HFF-Myc (cell line): Measurements from ENCODE around the gene LSS.
"Not testable (repeated sequence)": the region's sequence is repeated elsewhere in the genome, so short reads cannot be mapped to it uniquely, and the experiment has no call there.

Experiments used
- DNase-seq: peaks from one replicate; pipeline ENCODE4 v3.0.0-alpha.2; 2011; ENCODE audit warnings: low read depth; ENCODE audit errors: extremely low read depth
- H3K4me3 ChIP-seq: replicated peaks from 2 replicates; pipeline ENCODE4 v1.5.1; 2011; ENCODE audit warnings: low read depth, mild to moderate bottlenecking, control low read depth, low read length
- TF ChIP-seq, protein P1 (sequence below): IDR thresholded peaks from 2 replicates; pipeline ENCODE4 v1.5.1; 2012; ENCODE audit warnings: mild to moderate bottlenecking, low read depth, low read length, control low read depth; ENCODE audit errors: missing control alignments

LSS gene

DNA sequence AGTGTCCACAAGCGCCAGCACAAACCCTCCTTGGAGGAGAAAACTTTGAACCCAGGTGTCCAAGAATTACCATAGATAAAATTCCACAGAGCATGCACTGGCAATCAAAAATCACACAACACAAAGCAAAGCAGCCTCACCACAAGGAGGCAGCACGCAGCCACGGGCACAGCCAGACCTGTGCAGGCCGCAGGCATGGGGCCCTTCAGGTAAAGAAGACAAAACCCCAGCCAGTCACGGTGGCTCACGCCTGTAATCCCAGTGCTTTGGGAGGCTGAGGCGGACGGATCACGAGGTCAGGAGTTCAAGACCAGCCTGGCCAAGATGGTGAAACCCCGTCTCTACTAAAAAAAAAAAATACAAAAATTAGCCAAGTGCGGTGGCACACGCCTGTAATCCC, 81.1 kb downstream of the LSS start:
- H3K4me3 ChIP-seq, DNase-seq: not testable (repeated sequence)
- TF ChIP-seq, protein P1, sequence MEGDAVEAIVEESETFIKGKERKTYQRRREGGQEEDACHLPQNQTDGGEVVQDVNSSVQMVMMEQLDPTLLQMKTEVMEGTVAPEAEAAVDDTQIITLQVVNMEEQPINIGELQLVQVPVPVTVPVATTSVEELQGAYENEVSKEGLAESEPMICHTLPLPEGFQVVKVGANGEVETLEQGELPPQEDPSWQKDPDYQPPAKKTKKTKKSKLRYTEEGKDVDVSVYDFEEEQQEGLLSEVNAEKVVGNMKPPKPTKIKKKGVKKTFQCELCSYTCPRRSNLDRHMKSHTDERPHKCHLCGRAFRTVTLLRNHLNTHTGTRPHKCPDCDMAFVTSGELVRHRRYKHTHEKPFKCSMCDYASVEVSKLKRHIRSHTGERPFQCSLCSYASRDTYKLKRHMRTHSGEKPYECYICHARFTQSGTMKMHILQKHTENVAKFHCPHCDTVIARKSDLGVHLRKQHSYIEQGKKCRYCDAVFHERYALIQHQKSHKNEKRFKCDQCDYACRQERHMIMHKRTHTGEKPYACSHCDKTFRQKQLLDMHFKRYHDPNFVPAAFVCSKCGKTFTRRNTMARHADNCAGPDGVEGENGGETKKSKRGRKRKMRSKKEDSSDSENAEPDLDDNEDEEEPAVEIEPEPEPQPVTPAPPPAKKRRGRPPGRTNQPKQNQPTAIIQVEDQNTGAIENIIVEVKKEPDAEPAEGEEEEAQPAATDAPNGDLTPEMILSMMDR, result peak; percentile 66

DNA sequence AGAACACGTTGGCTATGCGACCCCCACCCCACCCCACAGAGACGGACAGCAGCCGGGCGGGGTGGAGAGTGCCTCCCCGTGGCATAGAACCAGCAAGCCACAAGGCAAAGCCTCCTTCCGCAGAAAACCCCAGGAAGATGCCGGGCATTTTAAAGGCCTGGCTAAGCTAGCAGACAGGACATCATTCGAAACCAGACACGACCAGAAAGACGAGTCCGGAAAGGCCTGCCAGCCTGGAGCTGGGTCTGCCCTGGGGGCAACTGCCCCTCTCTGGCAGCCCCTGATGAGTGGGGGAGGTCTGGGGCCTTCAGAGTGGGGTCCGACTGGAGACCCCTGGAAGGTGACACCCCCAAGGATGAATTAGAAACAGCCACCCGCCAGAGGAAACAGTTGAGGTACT, 81.7 kb downstream of the LSS start:
- no peak overlapping the region for H3K4me3 ChIP-seq
- TF ChIP-seq, protein P1, result no peak
- no peak for DNase-seq

DNA sequence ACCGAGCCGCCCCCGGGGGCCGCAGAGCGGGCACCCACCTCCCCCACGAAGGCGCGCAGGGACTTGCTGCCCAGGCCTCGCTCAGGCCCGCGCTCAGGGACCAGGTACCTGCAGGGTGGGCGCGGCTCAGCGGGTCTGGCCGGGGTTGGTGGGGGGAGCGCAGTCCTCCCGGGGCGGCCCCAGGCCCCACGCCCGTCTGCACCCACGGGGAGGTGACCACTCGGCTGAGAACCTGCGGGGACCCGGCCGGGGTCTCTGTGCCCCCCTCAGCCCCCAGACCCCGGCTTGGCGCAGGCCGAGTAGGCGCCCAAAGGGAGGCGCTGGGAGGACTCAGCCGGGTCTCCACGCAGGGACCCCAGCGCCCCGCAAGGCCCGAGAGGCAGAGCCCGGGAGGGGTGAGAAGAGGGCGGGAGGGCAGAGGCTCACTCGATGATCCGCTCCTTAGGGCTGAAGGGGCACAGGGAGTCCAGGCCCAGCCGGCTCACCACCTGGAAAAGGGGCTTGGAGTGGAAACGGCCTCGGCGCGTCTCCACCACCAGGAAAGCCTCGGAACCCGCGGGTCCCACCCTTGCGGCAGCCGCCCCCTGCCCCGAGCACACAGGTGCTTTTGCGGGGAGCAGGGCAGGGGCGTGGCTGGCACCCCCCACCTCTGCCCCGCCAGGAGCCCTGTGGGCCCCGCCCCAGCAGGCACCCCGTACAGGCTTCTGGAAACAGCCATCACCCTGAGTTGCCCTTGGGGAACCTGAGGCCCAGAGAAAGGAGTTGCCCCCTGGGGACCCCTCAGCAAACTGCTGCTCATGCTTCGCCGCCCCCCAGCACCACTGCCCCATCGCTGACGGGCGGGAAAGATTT, 82.5 kb downstream of the LSS start:
- no peak for DNase-seq
- no peak overlapping the region for H3K4me3 ChIP-seq
- TF ChIP-seq, protein P1, result no peak

DNA sequence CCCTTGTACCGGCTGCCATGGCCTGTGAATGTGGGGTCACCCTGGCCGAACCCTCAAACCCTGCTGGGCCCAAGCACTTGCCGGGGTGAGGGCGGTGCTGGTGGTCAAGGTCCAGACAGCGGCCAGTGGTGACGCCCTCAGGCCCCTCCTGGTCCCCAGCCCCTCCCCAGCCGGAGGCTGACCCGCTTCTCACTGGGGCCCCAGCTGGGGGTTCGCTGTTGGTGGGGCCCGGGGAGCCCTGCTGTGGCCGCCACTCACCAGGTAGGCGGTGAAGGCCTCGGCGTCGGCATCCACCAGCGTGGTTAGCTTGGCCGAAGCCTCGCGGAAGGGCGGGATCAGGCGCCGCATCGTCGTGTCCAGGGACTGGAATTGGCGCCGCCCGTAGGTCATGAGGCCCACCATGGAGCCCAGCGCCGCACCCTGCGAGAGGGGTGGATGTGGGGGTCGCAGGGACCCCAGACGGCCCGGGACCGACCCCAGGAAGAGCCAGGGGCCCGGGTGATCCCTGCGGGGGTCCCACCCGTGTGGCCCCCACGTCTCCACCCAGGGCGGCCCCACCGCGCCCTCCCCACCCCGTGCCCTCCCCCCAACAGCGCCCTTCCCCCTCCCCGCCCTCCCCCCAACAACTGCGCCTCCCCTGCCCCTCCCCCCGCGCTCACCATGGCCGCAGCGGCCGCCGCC, 83.3 kb downstream of the LSS start:
- no peak for DNase-seq
- no peak overlapping the region for H3K4me3 ChIP-seq
- TF ChIP-seq, protein P1, result no peak

DNA sequence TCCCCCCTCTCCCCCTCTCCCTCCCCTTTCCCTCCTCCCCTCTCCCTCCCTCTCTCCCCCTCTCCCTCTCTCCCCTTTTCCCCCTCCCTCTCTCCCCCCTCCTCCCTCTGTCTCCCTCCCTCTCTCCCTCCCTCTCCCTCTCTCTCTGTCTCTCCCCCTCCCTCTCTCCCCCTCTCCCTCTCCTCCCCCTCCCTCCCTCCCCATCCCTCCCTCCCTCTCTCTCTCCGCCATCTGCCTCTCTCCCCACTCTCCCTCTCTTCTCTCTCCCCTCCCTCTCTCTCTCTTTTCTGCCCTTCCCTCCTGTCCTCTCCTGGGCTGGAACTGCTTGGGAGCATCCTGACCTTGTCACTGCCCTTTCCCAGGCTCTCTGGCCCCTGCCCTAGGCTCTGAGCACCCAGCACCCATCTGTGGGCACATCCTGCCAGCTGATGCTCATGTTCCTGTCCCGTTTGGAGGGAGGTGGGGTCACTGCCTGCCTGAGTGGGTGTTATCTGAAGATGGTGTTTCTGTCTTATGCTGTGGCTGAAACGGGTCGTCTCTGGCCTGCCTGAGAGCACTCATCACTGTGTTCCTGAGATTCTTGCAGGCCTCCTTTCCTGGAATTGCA, 84.0 kb downstream of the LSS start:
- TF ChIP-seq, protein P1, result no peak
- H3K4me3 ChIP-seq, result no peak overlapping the region
- no peak for DNase-seq

DNA sequence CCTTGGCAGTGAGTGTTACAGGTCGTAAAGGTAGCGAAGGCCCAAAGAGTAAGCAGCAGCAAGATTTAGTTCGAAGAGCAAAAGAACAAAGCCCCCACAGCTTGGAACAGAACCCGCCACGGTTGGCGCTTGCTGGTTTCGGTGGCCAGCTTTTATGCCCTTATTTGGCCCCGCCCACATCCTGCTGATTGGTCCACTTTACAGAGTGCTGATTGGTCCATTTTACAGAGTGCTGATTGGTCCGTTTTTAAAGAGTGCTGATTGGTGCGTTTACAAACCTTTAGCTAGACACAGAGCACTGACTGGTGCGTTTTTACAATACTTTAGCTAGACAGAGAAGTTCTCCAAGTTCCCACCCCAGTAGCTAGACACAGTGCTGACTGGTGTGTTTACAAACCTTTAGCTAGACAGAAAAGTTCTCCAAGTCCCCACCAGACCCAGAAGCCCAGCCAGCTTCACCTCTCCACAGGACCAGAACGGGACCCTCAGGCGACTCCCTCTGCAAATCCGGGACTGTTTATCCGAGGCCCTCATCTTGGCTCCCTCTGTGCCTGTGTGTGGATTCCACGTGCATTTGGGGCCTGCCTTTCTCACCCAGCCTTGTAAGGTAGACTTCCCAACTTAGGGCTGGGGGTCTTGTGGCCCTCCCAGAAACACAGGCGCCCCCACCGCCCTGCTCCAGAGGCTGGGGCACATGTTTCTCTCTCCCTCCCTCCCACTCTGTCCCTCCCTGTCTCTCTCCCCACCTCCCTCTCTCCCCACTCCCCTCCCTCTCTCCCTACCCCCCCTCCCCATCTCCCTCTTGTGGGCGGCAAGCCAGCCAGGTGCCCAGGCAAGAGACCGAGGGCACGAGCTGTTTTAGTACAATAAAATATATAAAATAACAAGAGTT, 85.7 kb downstream of the LSS start:
- TF ChIP-seq, protein P1, result no peak
- no peak for DNase-seq
- H3K4me3 ChIP-seq, result no peak overlapping the region
